IPS-20b (cell line): ENCODE data around the gene AQP9.

ENCODE experiments used
- H3K27ac ChIP-seq: one replicate; pipeline ENCODE4 v1.5.1; 2013; ENCODE audit warnings: low read length
- H3K27me3 ChIP-seq: 2 replicates; pipeline ENCODE4 v1.6.1; 2013; ENCODE audit warnings: mild to moderate bottlenecking, low read length, inconsistent platforms; ENCODE audit not compliant: insufficient read depth
- H3K36me3 ChIP-seq: 2 replicates; pipeline ENCODE4 v1.6.1; 2013; ENCODE audit warnings: low read depth, mild to moderate bottlenecking, inconsistent platforms, low read length, moderate library complexity; ENCODE audit not compliant: insufficient read depth
- H3K4me1 ChIP-seq: 2 replicates; pipeline ENCODE4 v1.6.1; 2013; ENCODE audit warnings: mild to moderate bottlenecking, control low read depth, inconsistent platforms, low read length, moderate library complexity; ENCODE audit not compliant: insufficient read depth
- H3K4me3 ChIP-seq: 2 replicates; pipeline ENCODE4 v1.5.1; 2013; ENCODE audit warnings: mild to moderate bottlenecking, low read length, inconsistent platforms
- H3K9ac ChIP-seq: 2 replicates; pipeline ENCODE4 v1.6.1; 2013; ENCODE audit warnings: low read depth, mild to moderate bottlenecking, inconsistent platforms, low read length, moderate library complexity
- H3K9me3 ChIP-seq: 2 replicates; pipeline ENCODE4 v1.6.1; 2013; ENCODE audit warnings: mild to moderate bottlenecking, low read depth, low read length, inconsistent platforms; ENCODE audit not compliant: insufficient read depth

The AQP9 gene

GRCh38 chr15:58165661-58166060 is 27.5 kb downstream of the AQP9 start:
- no peaks in the 10 kb centered on the region for H3K27me3 ChIP-seq
- H3K9ac ChIP-seq = no peak overlapping the region
- H3K4me1 ChIP-seq = no peaks in the 10 kb centered on the region
- H3K4me3 ChIP-seq = no peak overlapping the region
- no peak overlapping the region for H3K27ac ChIP-seq
- H3K9me3 ChIP-seq = no peaks in the 10 kb centered on the region
- no peaks in the 10 kb centered on the region for H3K36me3 ChIP-seq

GRCh38 chr15:58167095-58167691 is 29.0 kb downstream of the AQP9 start:
- H3K36me3 ChIP-seq = no peaks in the 10 kb centered on the region
- H3K4me1 ChIP-seq = no peaks in the 10 kb centered on the region
- no peaks in the 10 kb centered on the region for H3K27me3 ChIP-seq
- no peak overlapping the region for H3K4me3 ChIP-seq
- H3K9me3 ChIP-seq = no peaks in the 10 kb centered on the region
- H3K27ac ChIP-seq = no peak overlapping the region
- no peak overlapping the region for H3K9ac ChIP-seq

- H3K9ac ChIP-seq = no peak overlapping the region
- no peaks in the 10 kb centered on the region for H3K9me3 ChIP-seq
- H3K4me3 ChIP-seq = no peak overlapping the region
- no peaks in the 10 kb centered on the region for H3K27me3 ChIP-seq
- H3K4me1 ChIP-seq = no peaks in the 10 kb centered on the region
- no peak overlapping the region for H3K27ac ChIP-seq
- no peaks in the 10 kb centered on the region for H3K36me3 ChIP-seq
Observed at GRCh38 chr15:58169934-58170333, 31.8 kb downstream of the AQP9 start.

- no peaks in the 10 kb centered on the region for H3K4me1 ChIP-seq
- H3K9ac ChIP-seq = no peak overlapping the region
- H3K9me3 ChIP-seq = no peaks in the 10 kb centered on the region
- no peak overlapping the region for H3K27ac ChIP-seq
- no peak overlapping the region for H3K4me3 ChIP-seq
- H3K36me3 ChIP-seq = no peaks in the 10 kb centered on the region
- no peaks in the 10 kb centered on the region for H3K27me3 ChIP-seq
Observed at GRCh38 chr15:58171476-58172061, 33.4 kb downstream of the AQP9 start.

- H3K9me3 ChIP-seq = no peaks in the 10 kb centered on the region
Observed at GRCh38 chr15:58174709-58175108, 36.5 kb downstream of the AQP9 start.

GRCh38 chr15:58175955-58176354 is 37.8 kb downstream of the AQP9 start:
- Histone ChIP-seq H3K4me3 (no peak overlapping the region), H3K9me3 (no peaks in the 10 kb centered on the region), H3K9ac (no peak overlapping the region), H3K4me1 (no peaks in the 10 kb centered on the region), H3K36me3 (no peaks in the 10 kb centered on the region), H3K27me3 (no peaks in the 10 kb centered on the region), H3K27ac (no peak overlapping the region)

More at GRCh38 chr15:58174709-58175108, 36.5 kb downstream of the AQP9 start:
- H3K27me3 ChIP-seq = no peaks in the 10 kb centered on the region
- no peak overlapping the region for H3K4me3 ChIP-seq
- H3K9ac ChIP-seq = no peak overlapping the region
- no peaks in the 10 kb centered on the region for H3K4me1 ChIP-seq
- no peak overlapping the region for H3K27ac ChIP-seq
- no peaks in the 10 kb centered on the region for H3K36me3 ChIP-seq

GRCh38 chr15:58178668-58179067 is 40.5 kb downstream of the AQP9 start:
- Histone ChIP-seq H3K9me3 (no peaks in the 10 kb centered on the region), H3K36me3 (no peaks in the 10 kb centered on the region), H3K9ac (no peak overlapping the region)

GRCh38 chr15:58179206-58179605 is 41.0 kb downstream of the AQP9 start:
- Histone ChIP-seq H3K9me3 (no peaks in the 10 kb centered on the region), H3K9ac (no peak overlapping the region), H3K27me3 (no peaks in the 10 kb centered on the region), H3K4me3 (no peak overlapping the region), H3K36me3 (no peaks in the 10 kb centered on the region), H3K27ac (no peak overlapping the region), H3K4me1 (no peaks in the 10 kb centered on the region)

More at GRCh38 chr15:58178668-58179067, 40.5 kb downstream of the AQP9 start:
- Histone ChIP-seq H3K4me3 (no peak overlapping the region), H3K4me1 (no peaks in the 10 kb centered on the region), H3K27ac (no peak overlapping the region), H3K27me3 (no peaks in the 10 kb centered on the region)

GRCh38 chr15:58179741-58180381 is 41.7 kb downstream of the AQP9 start:
- Histone ChIP-seq H3K27ac (no peak overlapping the region), H3K4me1 (no peaks in the 10 kb centered on the region), H3K36me3 (no peaks in the 10 kb centered on the region), H3K4me3 (no peak overlapping the region), H3K9me3 (no peaks in the 10 kb centered on the region), H3K9ac (no peak overlapping the region), H3K27me3 (no peaks in the 10 kb centered on the region)

GRCh38 chr15:58182460-58183163 is 44.4 kb downstream of the AQP9 start:
- H3K27ac ChIP-seq = no peak overlapping the region
- no peaks in the 10 kb centered on the region for H3K27me3 ChIP-seq
- H3K36me3 ChIP-seq = no peaks in the 10 kb centered on the region
- H3K9me3 ChIP-seq = no peaks in the 10 kb centered on the region
- H3K9ac ChIP-seq = no peak overlapping the region
- H3K4me3 ChIP-seq = no peak overlapping the region
- H3K4me1 ChIP-seq = no peaks in the 10 kb centered on the region

- Histone ChIP-seq H3K36me3 (no peaks in the 10 kb centered on the region), H3K27ac (no peak overlapping the region), H3K9me3 (no peaks in the 10 kb centered on the region), H3K9ac (no peak overlapping the region), H3K4me1 (no peaks in the 10 kb centered on the region), H3K4me3 (no peak overlapping the region), H3K27me3 (no peaks in the 10 kb centered on the region)
Observed at GRCh38 chr15:58185439-58185838, 47.3 kb downstream of the AQP9 start.
